Endometrium (tissue), 2 donors: ENCODE measurements around the gene STK35.

Source experiments
- FAIRE-seq: peaks from 2 replicates; lab custom pipeline; 2012; peaks lifted over from hg19 to GRCh38; lab: Jason Lieb, UNC
- donor health status: control.
- donor health status: control.

The STK35 gene

GRCh38 chr20:2136275-2136674 lies 34.6 kb downstream of the STK35 start:
- no peak for FAIRE-seq

GRCh38 chr20:2137552-2138201 lies 36.0 kb downstream of the STK35 start:
- FAIRE-seq, result no peak

GRCh38 chr20:2138396-2138795 lies 36.8 kb downstream of the STK35 start:
- no peak for FAIRE-seq

GRCh38 chr20:2139250-2139649 lies 37.6 kb downstream of the STK35 start:
- FAIRE-seq, result no peak

GRCh38 chr20:2139736-2140135 lies 38.1 kb downstream of the STK35 start:
- no peak for FAIRE-seq

GRCh38 chr20:2140561-2140960 lies 38.9 kb downstream of the STK35 start:
- FAIRE-seq, result no peak

- FAIRE-seq, result no peak
Measured at GRCh38 chr20:2141600-2142575, 40.3 kb downstream of the STK35 start.

- FAIRE-seq, result no peak
Measured at GRCh38 chr20:2142649-2143048, 41.0 kb downstream of the STK35 start.

GRCh38 chr20:2143594-2143993 lies 42.0 kb downstream of the STK35 start:
- FAIRE-seq, result no peak

- no peak for FAIRE-seq
Measured at GRCh38 chr20:2144850-2145249, 43.2 kb downstream of the STK35 start.

- FAIRE-seq, result no peak
Measured at GRCh38 chr20:2145376-2145775, 43.7 kb downstream of the STK35 start.

GRCh38 chr20:2146080-2146867 lies 44.6 kb downstream of the STK35 start:
- no peak for FAIRE-seq

- no peak for FAIRE-seq
Measured at GRCh38 chr20:2149507-2149906, 47.9 kb downstream of the STK35 start.

GRCh38 chr20:2150660-2151059 lies 49.0 kb downstream of the STK35 start:
- no peak for FAIRE-seq

- no peak for FAIRE-seq
Measured at GRCh38 chr20:2151858-2152281, 50.2 kb downstream of the STK35 start.

GRCh38 chr20:2152317-2152716 lies 50.7 kb downstream of the STK35 start:
- FAIRE-seq, result no peak

GRCh38 chr20:2153326-2153725 lies 51.7 kb downstream of the STK35 start:
- no peak for FAIRE-seq

- no peak for FAIRE-seq
Measured at GRCh38 chr20:2156224-2156623, 54.6 kb downstream of the STK35 start.

GRCh38 chr20:2156666-2157624 lies 55.3 kb downstream of the STK35 start:
- no peak for FAIRE-seq

GRCh38 chr20:2162125-2162822 lies 60.6 kb downstream of the STK35 start:
- no peak for FAIRE-seq

GRCh38 chr20:2162823-2163166 lies 61.2 kb downstream of the STK35 start:
- no peak for FAIRE-seq
